ENCODE results near the gene BST2.

The BST2 gene

DNA sequence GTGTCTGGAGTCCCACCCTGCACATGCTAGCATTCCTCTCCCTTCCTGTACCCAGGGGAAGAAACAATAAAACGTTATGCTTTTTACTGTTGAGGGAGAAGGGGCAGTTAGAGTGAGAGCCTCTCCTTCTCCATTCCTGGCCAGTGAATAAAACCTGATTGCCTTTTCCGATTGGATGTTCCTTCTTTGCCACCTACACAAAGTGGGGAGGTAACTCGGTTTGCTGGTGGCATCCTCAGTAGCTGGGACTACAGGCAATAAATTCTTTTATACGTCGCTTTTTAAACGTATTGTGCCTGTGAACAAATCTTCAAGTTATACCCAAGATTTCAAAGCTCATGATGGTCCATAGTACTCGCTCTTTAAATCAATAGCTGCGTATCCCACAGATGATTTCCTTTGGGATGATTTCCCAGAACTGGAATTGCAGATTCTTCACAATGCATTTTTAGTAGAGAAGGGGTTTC is 13.8 kb upstream of the BST2 start:
- DNase-seq: no peak

DNA sequence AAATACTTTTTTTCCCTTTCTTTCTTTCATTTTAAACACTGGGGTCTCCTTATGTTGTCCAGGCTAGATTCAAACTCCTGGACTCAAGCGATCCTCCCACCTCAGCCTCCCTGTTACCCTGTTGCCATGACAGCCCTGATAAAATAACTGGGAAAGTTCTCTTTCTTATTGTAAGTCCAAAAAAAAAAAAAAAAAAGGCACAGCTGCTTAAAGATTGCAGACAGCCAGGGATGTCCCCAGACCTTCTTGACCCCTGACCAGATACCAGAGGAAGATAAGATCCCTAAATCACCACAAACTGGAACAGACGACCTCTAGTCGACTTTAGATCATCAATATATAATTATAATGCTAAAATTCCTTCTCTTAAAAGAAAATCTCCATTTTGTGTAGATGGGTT is 13.3 kb upstream of the BST2 start:
- no peak for DNase-seq

DNA sequence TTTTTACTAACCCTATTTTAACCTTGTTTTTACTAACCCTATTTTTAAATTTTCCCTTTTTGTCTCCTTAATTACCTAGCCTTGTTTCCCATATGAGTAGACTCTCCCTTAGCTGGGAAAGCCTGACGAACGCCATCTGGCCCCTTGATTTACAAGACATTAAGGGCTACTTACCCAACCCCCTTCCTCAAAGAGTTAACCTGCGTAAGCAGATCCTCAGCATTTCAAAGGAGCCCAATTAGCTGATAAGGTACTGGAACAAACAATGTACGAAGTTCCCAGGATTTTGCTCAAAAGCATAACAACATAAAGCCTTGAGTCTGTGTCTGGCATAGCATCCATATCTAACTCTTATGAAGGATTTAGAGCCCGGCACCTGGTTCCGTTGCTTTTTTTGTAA is 9.7 kb upstream of the BST2 start:
- no peak for DNase-seq

DNA sequence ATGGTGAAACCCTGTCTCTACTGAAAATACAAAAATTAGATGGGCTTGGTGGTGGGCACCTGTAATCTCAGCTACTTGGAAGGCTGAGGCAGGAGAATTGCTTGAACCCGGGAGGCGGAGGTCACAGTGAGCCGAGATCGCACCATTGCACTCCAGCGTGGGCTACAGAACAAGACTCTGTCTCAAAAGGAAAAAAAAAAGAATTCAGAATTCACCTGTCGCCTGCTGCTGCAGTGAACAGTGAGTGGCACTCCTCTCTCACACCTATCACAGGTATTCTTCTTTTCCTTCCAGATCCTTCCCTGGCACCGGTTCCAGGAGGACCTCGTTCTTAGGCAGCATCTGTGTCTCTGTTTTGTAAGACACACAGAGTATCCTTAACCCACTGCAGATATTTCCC is 8.7 kb upstream of the BST2 start:
- no peak for DNase-seq

DNA sequence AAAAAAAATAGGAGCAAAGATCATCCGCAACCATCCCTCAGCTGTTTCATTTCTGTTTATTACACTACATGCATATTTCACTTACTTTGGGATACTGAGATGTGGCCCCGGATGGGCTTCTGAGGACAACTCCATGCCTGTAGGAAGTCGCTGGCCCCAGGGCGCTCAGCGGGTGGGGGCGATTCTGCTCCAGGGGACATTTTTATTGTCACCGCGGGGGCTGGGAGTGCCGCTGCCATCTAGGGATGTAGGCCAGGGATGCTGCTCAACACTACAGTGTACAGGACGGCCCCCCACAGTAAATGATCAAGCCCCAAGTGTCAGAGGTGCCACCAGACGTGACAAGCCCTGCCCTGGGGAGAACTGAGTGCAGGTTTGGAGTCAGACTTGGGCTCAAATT is 6.4 kb upstream of the BST2 start:
- DNase-seq: no peak

DNA sequence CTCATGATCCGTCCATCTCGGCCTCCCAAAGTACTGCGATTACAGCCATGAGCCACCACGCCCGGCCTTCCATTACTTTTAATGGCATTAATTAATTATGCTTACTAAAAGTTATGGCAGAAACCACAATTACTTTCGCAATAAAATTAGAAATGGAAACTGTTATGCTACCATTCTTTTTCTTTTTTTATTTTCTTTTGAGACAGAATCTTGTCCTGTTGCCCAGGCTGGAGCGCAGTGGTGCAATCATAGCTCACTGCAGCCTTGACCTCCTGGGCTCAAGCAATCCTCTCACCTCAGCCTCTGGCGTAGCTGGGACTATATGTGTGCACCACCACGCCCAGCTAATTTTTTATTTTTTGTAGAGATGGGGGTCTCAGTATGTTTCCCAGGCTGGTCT is 4.6 kb upstream of the BST2 start:
- no peak for DNase-seq

DNA sequence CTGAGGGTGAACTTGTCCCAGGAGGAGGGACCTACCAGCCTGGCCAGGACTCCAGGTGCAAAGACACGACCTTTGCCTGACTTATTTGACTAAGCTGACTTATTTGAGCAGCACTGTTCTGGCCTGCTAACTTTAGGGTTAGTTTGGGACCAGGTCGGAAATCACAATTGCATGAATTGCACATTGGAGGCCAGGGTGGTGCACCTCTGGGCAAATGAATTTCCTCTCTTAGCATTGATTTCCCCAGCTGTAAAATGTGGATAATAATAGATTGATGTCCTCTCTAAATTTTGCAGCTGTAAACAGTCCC is 1.4 kb upstream of the BST2 start:
- no peak for DNase-seq

DNA sequence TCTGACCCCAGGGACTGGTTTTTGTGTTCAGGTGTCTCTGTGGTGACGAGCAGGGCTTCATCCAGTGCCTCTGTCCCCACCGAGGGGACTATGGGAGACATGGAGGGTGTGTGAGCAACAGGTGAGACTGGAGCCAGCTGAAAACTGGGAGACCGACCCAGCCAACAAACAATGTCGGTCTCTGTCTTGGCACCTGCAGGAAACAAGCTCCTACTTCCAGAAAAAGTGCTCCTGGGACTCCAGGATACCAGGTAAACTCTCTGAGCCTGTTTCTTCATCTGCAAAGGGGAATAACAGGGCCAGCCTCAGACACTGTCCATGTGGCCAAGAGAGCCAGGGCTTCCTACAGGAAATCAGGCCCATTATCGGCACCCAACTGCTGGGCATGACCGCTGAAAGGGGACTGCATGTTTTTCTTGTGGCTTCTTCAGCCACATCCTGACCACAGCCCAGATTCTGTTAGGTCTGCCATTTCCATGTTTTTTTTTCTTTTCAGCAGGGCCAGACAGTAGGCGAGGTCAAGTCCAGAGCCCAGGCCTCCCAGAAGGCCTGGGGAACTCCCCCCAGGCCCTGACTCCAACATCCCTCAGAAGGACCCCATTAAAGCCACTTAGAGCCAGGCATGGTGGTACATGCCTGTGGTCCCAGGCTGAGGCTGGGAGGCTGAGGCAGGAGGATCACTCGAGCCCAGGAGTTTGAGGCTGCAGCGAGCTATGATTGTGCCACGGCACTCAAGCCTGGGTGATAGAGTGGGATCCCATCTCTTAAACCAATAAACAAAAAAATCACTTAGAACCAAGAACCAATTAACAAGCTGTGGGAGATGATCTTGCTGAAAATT is 836 bp upstream of the BST2 start:
- peak; percentile 56 for DNase-seq

DNA sequence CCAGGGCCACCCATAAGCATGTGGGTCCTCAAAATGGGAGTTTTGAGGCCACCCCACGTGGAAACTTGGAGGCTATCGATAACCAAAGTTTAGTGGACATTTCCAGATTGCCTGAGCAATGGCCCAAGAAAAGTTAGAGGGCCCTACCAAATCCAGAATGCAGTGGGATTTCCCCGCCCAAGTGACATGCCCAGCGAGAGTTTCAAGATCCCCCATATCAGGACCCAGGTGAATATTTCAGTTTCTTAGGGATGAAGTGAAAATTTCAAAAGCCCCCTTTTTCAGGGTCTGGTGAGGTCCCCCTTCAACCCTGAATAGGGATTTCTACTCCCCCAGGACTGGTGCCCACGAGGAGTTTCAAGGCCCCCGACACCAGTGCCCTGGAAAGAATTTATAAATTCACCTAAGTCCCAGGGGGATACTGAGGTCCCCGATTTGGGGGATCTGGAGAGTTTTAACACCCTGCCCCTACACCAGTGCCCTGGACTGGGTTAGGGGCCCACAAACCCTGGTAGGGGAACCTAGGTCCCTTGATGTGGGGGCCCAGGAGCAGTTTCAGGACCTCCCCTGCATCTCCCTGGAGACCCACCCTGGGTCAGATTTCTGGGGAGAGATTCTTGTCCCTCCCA is 695 bp downstream of the BST2 start:
- DNase-seq: no peak

DNA sequence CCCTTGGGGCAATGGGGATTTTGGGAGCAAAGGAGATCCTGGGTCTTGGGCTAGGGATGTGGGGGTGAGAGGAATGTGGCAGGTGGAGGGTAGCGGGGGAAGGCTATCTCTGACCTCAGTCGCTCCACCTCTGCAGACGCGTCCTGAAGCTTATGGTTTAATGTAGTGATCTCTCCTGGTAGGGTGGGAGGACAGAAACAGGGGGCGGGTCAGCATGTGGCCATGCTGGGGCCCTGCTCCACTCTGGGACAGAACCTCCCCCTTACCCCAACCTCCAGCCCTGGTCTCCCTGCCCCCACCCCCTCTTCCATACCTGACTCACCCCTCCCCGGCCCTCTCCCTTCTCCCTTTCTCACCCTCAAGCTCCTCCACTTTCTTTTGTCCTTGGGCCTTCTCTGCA is 1.4 kb downstream of the BST2 start:
- peak; percentile 31 for DNase-seq

DNA sequence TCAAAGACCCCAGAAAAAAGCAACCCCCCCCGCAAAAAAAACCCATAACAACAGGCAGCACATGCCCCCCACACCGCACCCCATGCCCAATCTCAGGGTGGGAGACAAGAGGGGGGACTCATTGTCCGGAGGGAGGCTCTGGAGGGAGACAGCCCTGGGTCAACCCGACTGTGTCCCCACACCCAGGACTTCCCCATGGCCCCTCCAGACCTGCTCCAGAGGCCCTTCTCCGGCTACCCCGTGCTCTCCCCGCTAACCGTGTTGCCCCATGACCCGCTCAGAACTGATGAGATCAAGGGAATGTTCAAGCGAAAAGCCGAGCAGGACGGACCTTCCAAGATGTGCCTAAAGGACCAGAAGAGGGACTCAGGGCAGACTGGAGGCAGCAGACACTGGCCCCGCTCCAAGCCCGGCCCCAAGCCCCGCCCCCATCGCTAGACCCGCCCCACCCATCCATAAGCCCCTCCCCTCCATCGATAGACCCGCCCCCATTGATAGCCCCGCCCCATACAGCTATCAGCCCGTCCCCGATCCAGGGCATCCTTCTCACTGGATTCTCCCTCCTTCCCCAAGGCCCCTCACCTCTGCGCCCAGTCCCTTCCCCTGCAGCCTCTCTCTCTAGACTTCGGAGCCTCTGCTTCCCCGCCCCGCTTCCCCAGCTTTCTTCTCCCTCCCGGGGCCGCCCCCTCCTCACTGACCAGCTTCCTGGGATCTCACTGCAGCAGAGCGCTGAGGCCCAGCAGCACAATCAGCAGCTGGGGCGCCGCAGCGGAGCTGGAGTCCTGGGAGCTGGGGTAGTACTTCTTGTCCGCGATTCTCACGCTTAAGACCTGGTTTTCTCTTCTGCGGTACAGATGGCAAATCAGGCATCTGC is 2.2 kb downstream of the BST2 start:
- peak; percentile 56 for DNase-seq

DNA sequence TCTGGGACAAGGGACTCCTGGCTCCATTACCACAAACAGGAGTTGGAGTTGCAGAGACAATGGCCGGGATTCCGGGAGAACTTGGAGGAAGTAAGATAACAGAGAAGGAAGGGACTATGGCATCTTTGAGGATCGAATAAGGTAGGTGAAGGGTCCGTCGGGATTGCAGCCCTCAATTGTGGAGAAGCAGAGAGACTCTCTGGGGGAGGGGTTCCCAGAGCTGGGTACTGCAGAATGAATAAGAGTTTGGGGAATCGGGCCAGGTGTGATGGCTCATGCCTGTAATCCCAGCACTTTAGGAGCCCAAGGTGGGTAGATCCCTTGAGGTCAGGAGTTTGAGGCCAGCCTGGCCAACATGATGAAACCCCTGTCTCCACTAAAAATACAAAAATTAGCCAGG is 3.8 kb downstream of the BST2 start:
- DNase-seq: no peak

DNA sequence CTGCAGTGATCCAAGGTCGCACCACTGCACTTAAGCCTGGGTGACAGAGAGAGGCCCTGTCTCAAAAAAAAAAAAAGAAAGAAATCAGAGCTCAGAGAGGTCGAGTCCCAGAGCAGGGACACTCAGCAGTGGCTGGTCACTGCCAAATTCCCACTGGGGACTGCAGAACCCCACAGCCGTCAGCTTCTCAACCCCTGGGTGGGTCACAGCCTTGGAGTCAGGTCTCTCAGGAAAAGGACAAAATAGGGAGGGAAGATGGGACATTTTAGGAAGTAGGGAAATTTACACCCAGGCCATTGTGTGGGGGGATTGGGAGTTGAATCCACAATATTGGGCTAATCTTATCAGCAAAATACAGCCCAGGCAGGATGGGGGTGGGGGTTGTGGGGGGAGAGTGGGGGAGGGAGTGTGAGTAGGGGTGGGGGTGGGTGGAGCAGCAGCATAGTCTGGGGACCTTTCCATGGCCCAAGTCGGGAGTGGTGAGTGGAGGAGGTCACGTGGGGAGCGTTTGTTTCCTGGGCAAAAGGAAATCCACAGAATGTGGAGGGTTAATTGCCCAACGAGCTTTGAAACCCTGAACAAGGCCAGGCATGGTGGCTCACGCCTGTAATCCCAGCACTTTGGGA is 6.4 kb downstream of the BST2 start:
- DNase-seq: no peak

DNA sequence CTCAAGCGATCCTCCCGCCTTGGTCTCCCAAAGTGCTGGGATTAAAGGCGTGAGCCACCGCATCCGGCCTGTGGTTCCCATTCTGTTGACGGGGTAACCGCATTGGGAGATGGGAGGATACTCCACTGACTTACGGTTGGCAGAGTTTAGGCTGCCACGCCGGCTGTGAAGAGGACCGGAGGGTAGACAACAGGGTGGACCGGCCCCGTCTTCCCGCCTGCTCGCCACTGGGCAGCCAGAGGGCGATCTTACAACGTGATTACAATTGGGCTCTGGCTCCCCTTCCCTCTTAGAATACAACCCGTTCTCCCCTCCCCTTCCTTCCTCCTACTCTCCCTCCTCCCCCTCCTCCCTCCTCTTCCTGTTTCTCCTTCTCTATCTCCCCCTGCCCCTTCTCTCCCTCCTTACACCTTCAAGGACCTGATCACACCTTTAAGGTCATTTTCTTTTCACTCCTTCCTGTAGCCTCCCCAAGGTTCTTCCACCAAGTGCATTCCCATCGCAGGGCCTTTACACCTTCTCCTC is 10.5 kb downstream of the BST2 start:
- DNase-seq: peak; percentile 63

DNA sequence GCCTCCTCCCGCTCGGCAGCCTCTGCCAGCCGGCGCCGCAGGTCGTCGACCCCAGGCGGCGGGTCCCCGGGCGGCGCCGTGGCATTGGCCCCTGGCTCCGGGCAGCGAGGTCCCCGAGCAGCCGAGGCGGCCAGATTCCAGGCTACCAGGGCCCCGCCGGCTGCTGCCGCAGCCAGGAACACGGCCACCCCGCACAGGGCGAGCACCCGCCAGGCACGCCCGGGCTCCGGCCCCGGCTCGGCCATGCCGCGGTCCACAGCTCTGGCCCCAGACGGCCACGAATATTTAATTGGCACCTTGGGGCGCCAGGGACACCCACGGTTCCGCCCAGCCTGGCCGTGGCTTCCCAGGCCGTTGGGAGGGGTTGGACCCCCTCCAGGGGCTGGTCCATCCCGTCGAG is 11.5 kb downstream of the BST2 start, which contains the start of gene CCDC194:
CCDC194 (minus strand) TSS at position 283 of the 400 bp plus-strand sequence; CDS start at position 245, 38 bp downstream.
- DNase-seq: no peak

DNA sequence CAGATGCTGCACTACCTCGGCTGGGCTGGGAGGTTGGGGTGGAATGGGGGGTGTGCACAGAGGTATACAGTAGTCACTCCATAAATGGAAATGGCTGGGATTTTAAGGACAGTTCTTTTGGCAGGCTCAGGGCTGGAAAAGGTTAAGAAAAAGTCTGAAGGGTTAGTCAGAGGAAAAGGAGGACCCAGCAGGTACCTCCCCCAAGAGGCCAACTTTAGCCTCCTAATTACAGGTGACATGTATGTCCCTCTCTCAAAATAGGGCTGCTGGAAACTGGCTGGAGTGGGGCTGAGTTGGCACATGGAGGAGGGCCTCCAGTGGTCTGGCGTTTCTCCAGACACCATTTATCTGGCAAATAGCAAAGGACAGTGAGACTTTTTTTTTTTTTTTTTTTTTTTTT is 12.4 kb downstream of the BST2 start:
- no peak for DNase-seq

DNA sequence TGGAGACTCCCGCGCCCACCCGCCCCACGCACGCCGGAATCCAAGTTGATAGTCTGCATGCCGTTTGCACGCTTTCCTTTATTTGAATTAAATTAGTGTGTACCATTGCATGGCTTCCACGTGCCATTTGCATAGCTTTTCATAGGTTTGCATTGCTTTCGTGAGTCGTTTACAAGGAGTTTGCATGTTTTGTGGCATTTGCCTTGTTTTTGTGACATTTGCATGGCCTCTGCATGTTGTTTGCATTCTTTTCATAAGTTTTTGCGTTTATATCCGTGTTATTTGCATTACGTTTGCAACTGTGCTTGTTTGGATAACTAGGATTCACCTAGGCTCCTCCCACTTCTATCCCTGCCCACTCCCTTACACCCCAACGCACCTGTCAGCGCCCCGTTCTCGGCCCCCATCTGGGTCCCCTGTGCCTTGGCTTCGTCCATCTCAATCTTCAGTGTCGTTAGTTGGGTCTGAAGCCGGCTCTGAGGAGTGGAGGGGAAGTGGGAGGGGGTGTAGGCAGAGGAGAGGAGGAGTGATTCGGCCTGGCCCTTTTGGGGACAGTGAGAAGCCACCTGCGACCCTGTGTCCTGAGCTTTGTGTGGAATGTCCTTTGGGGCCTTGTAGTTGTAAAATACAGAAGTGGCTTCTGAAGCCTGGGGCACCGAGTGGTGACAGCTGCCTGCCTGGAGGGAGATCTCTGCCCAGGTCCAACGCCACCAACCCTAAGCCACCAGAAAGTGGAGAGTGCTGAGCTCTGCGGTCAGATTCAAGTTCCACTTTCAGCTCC is 13.9 kb downstream of the BST2 start:
- DNase-seq: no peak

DNA sequence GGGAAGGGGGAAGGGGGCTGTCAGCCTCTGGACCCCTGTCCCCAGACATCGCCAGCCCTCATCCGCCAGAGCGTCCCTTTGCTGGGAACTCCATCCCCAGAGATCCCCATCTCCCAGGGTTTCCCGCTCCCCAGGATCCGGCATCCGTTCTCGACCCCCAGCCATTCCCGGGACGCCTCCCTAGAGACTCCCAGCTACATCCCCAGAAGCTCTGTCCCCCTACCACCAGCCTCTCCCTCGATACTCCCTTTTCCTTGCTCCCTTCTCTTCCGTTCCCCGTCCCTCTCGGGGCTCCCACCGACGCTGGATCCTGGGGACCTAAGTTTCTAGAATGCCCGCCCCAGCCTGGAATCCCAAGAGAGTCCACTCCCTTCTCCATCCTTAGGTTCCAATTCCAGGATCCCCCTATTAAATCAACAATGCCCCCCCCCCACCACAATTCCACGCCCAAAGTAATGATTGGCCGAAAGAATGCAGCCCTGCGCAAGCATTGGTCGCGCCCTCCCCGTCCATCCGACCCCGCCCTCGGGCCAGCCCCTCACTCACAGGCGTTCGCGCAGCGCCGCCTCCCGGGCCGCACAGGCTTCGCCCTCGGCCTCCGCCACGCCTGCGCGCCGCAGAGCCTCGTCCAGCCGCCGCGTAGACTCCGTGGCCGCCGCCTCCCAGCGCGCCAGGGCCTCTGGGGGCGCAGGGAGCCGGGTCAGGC is 14.6 kb downstream of the BST2 start:
- DNase-seq: peak; percentile 87

DNA sequence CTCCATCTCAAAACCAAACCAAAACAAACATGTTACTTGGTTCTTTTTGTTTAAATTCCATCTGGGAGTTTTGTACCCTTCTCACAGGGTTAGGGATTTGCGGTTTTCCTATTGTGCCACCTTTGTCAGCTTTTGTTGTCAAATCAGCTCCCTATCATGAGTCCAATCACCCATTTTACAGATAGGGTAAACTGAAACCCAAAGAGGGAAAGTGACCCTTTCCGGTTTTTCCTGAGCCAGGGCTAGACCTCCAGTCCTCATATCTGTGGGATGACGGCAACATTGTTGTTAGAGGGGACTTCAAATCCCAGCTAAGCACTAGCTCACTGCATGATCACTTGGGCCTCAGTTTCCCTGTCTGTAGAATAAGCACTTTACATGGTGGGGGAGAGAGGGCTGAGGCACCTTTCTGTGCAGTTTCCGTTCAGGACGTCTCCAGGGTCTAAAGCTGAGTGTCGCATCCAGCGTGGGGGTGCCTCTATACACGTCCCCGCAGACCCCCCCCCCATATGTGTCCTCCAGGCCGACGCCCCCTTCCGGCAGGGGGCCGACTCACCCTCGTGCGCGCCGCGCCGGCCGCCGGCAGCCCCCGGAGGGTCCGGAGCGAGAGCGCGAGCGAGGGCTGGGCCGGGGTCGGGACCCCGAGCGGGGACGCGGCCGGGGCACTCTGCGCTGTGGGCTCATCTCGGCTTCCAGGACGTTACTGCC is 15.3 kb downstream of the BST2 start:
- DNase-seq: no peak

DNA sequence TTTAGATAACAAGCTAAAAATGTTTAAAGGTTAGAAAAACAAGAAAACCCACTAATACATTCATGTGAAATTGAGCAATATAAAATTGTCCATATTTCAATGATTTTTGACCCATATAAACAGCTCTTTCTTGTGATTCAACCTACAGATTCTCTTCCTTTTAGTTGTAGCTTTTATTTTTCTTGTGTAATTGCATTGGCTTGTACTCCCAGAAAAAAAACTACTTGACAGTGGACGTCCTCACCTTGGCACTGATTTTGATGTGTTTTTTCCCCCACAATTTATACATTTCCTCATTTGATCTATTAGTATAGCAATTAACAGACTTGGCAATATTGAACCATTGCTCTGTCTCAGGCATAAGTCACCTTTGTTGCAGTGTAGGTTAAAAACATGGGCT is 16.1 kb downstream of the BST2 start:
- no peak for DNase-seq

Data from activated CD4-positive, CD25-positive, alpha-beta regulatory T cell treated with anti-CD3 and anti-CD28 coated beads, Interleukin-2, amount 50 U/mL, for 72 hours (primary cell).